Stomach (tissue), 9 donors: ENCODE data around the gene CD1B. TPM values are rescaled to one million over a fixed set of nuclear protein-coding genes. Genes with fewer than 3 reads are reported as not detected.

ENCODE experiments used
- DNase-seq, 2 donors: peaks; one replicate each; pipeline versions ENCODE4 v3.0.0 to v3.0.0-alpha.2; 2013 to 2019
- H3K27ac ChIP-seq, 5 donors: fragments of 200-600 bp in 4 of 5; sonication (generic) in 4 of 5; one replicate each; pipeline ENCODE4 v1.5.1; 2013 to 2019; ENCODE audit warnings: mild to moderate bottlenecking in 1 of 5, moderate library complexity in 1 of 5
- H3K27me3 ChIP-seq, 3 donors: fragments of 200-600 bp; sonication (generic); one replicate each; pipeline ENCODE4 v1.5.1; 2017 to 2019; ENCODE audit warnings: mixed run types in 1 of 3
- H3K36me3 ChIP-seq, 4 donors: fragments of 200-600 bp; sonication (generic); 1 replicate in 3 of 4; 2 replicates in 1 of 4; pipeline ENCODE4 v1.5.1; 2016 to 2019
- H3K4me1 ChIP-seq, 4 donors: fragments of 200-600 bp; sonication (generic); one replicate each; pipeline ENCODE4 v1.5.1; 2016 to 2019
- H3K4me3 ChIP-seq, 4 donors: fragments of 200-600 bp; sonication (generic) in 3 of 4; one replicate each; pipeline ENCODE4 v1.5.1; 2016 to 2019; ENCODE audit warnings: mild to moderate bottlenecking in 1 of 4
- H3K9me3 ChIP-seq, 4 donors: fragments of 200-600 bp; sonication (generic); one replicate each; pipeline ENCODE4 v1.5.1; 2016 to 2019
- CTCF ChIP-seq, 7 experiments: fragments of 450-650 bp in 4 of 7; fragments of 200-600 bp in 3 of 7; sonication (generic) in 3 of 7; IDR thresholded peaks; one replicate each; pipeline ENCODE4 v1.5.1; 2016 to 2019; ENCODE audit warnings: antibody characterized with exemption in 7 of 7, control low read depth in 2 of 7, mild to moderate bottlenecking in 1 of 7
- EP300 ChIP-seq: sonication (generic); formaldehyde crosslinking; IDR thresholded peaks from one replicate; pipeline ENCODE4 v1.6.1; 2017; ENCODE audit warnings: antibody characterized with exemption
- POLR2A ChIP-seq, 4 donors: fragments of 450-650 bp; IDR thresholded peaks; one replicate each; pipeline ENCODE4 v1.6.1; 2016; ENCODE audit warnings: antibody characterized with exemption in 4 of 4, control low read depth in 2 of 4, mild to moderate bottlenecking in 1 of 4, moderate library complexity in 1 of 4
- POLR2AphosphoS5 ChIP-seq, 3 donors: sonication (generic); formaldehyde crosslinking; IDR thresholded peaks; one replicate each; pipeline ENCODE4 v1.6.1; 2016; ENCODE audit warnings: antibody characterized with exemption in 3 of 3
- WGBS, 5 donors: extraction: QIAGEN DNeasy Blood & Tissue Kit in 3 of 5; methylation state at CpG; one replicate each; pipeline versions ENCODE4 v1.1.5 to v1.1.7; 2013 to 2018; 5-methylcytosine and 5-hydroxymethylcytosine counted together
- intact Hi-C: fragments of 100-400 bp; cut with DNase I; formaldehyde crosslinking; loops from one replicate; pipeline ENCODE4 v1.15.1; 2023; ENCODE audit warnings: low total_unique reads
- polyA plus RNA-seq, 3 donors: library from polyadenylated mRNA; stranded (reverse); fragments of 200-250 nt; gene quantifications; one replicate each; pipeline ENCODE4 v1.2.3, GENCODE V29; 2013
- total RNA-seq, 5 donors: library from RNA; depleted of rRNA; stranded (reverse); fragments of >200 nt; gene quantifications; one replicate each; pipeline versions ENCODE4 v1.1.0 to v1.2.3, GENCODE V29; 2014 to 2016
- donor health status: healthy with polysubstance abuse.
- donor health status: Bipolar disorder and iron deficiency.
- donor health status: healthy.

Gene CD1B
- total and polyA plus RNA-seq, 8 donors = 1.2 TPM; not detected in 7

- Histone ChIP-seq H3K9me3 (no peaks in the 10 kb centered on the region), H3K27me3 (no peaks in the 10 kb centered on the region), H3K4me1 (no peaks in the 10 kb centered on the region), H3K27ac (no peak overlapping the region), H3K4me3 (no peak overlapping the region), H3K36me3 (no peaks in the 10 kb centered on the region)
- no peak for DNase-seq
- intact Hi-C loops = no loop called here
- WGBS, 5 donors = 73 to 80% (median 78%) methylated on average over 11 of the region's 11 CpGs
- TF ChIP-seq EP300 = no peak
- TF ChIP-seq CTCF (IDR thresholded peaks at IDR 0.05) = no peak
- no peak for TF ChIP-seq POLR2A (IDR thresholded peaks at IDR 0.05)
Observed at GRCh38 chr1:158330391-158331105, 783 bp downstream of the CD1B start.

- TF ChIP-seq CTCF (IDR thresholded peaks at IDR 0.05) (peak in 1 of 7 experiments; percentile 30), POLR2A (IDR thresholded peaks at IDR 0.05) (no peak)
- no peak for DNase-seq
- intact Hi-C loops = no loop called here
- Histone ChIP-seq H3K9me3 (no peaks in the 10 kb centered on the region), H3K4me1 (no peaks in the 10 kb centered on the region), H3K27ac (no peak overlapping the region), H3K27me3 (no peaks in the 10 kb centered on the region), H3K4me3 (no peak overlapping the region), H3K36me3 (no peaks in the 10 kb centered on the region)
- 52 to 83% (median 66%) methylated on average over 3 of the region's 3 CpGs for WGBS, 5 donors
Observed at GRCh38 chr1:158329733-158330132, 1.6 kb downstream of the CD1B start.

- Histone ChIP-seq H3K27me3 (no peaks in the 10 kb centered on the region), H3K36me3 (no peaks in the 10 kb centered on the region), H3K27ac (no peak overlapping the region), H3K4me3 (no peak overlapping the region), H3K4me1 (no peaks in the 10 kb centered on the region), H3K9me3 (no peaks in the 10 kb centered on the region)
- TF ChIP-seq POLR2A (IDR thresholded peaks at IDR 0.05) (no peak), POLR2AphosphoS5 (IDR thresholded peaks at IDR 0.05) (no peak), CTCF (IDR thresholded peaks at IDR 0.05) (no peak), EP300 (no peak)
- DNase-seq = no peak
- intact Hi-C loops = no loop called here
- WGBS, 5 donors = 87 to 91% (median 88%) methylated on average over 7 of the region's 7 CpGs
Observed at GRCh38 chr1:158329300-158329699, 2.0 kb downstream of the CD1B start.

GRCh38 chr1:158328426-158328825, 2.9 kb downstream of the CD1B start:
- WGBS, 5 donors = 84 to 88% (median 85%) methylated on average over 3 of the region's 3 CpGs
- Histone ChIP-seq H3K36me3 (no peaks in the 10 kb centered on the region), H3K4me1 (no peaks in the 10 kb centered on the region), H3K4me3 (no peak overlapping the region), H3K27me3 (no peaks in the 10 kb centered on the region), H3K27ac (no peak overlapping the region), H3K9me3 (peaks cover 0 to 4% (median 0%) of the 10 kb centered on the region in 4 donors)
- no peak for DNase-seq
- TF ChIP-seq POLR2AphosphoS5 (IDR thresholded peaks at IDR 0.05) (no peak), CTCF (IDR thresholded peaks at IDR 0.05) (no peak), EP300 (no peak), POLR2A (IDR thresholded peaks at IDR 0.05) (no peak)
- intact Hi-C loops = no loop called here
